Ramos (cell line): ENCODE data around the gene ZNF385D.

ENCODE experiments used
- in situ Hi-C: fragments of 300-500 bp; cut with MboI; formaldehyde crosslinking; loops from one replicate; pipeline ENCODE4 v1.14.3; 2022; ENCODE audit warnings: low sequenced_read_pairs; ENCODE audit not compliant: unreplicated experiment

Gene ZNF385D

GRCh38 chr3:21466476-21466875 is 284.5 kb downstream of the ZNF385D start:
- in situ Hi-C loops: no loop called here

GRCh38 chr3:21464746-21465145 is 286.3 kb downstream of the ZNF385D start:
- in situ Hi-C loops: no loop called here

- in situ Hi-C loops: no loop called here
Measured at GRCh38 chr3:21463319-21463718, 287.7 kb downstream of the ZNF385D start.

GRCh38 chr3:21462141-21462540 is 288.9 kb downstream of the ZNF385D start:
- in situ Hi-C loops: no loop called here

- in situ Hi-C loops: no loop called here
Measured at GRCh38 chr3:21457084-21457483, 293.9 kb downstream of the ZNF385D start.

GRCh38 chr3:21449738-21450137 is 301.3 kb downstream of the ZNF385D start:
- in situ Hi-C loops: no loop called here

GRCh38 chr3:21447476-21448151 is 303.4 kb downstream of the ZNF385D start:
- in situ Hi-C loops: no loop called here

GRCh38 chr3:21446945-21447475 is 304.0 kb downstream of the ZNF385D start:
- in situ Hi-C loops: no loop called here

- in situ Hi-C loops: no loop called here
Measured at GRCh38 chr3:21446027-21446426, 305.0 kb downstream of the ZNF385D start.

GRCh38 chr3:21441821-21442220 is 309.2 kb downstream of the ZNF385D start:
- in situ Hi-C loops: no loop called here

- in situ Hi-C loops: no loop called here
Measured at GRCh38 chr3:21436835-21437234, 314.2 kb downstream of the ZNF385D start.

GRCh38 chr3:21435871-21436270 is 315.1 kb downstream of the ZNF385D start:
- in situ Hi-C loops: no loop called here

- in situ Hi-C loops: no loop called here
Measured at GRCh38 chr3:21434310-21434709, 316.7 kb downstream of the ZNF385D start.

- in situ Hi-C loops: no loop called here
Measured at GRCh38 chr3:21433751-21434150, 317.3 kb downstream of the ZNF385D start.

GRCh38 chr3:21426920-21427319 is 324.1 kb downstream of the ZNF385D start:
- in situ Hi-C loops: no loop called here

GRCh38 chr3:21425715-21426114 is 325.3 kb downstream of the ZNF385D start:
- in situ Hi-C loops: no loop called here

- in situ Hi-C loops: no loop called here
Measured at GRCh38 chr3:21421096-21421495, 329.9 kb downstream of the ZNF385D start.

- in situ Hi-C loops: no loop called here
Measured at GRCh38 chr3:21417991-21418390, 333.0 kb downstream of the ZNF385D start.

- in situ Hi-C loops: no loop called here
Measured at GRCh38 chr3:21414506-21414905, 336.5 kb downstream of the ZNF385D start.

- in situ Hi-C loops: no loop called here
Measured at GRCh38 chr3:21411058-21411457, 340.0 kb downstream of the ZNF385D start.

- in situ Hi-C loops: no loop called here
Measured at GRCh38 chr3:21409401-21409800, 341.6 kb downstream of the ZNF385D start.

GRCh38 chr3:21407743-21408142 is 343.3 kb downstream of the ZNF385D start:
- in situ Hi-C loops: no loop called here
